GM21576 (cell line): ENCODE measurements around the gene AFP.

ENCODE experiments used
- ATAC-seq: cut with Tn5 transposase; IDR thresholded peaks from one replicate; pipeline ENCODE4 v1.9.1; 2021; ENCODE audit warnings: mild to moderate bottlenecking, moderate library complexity; ENCODE audit not compliant: unreplicated experiment

The AFP gene

DNA sequence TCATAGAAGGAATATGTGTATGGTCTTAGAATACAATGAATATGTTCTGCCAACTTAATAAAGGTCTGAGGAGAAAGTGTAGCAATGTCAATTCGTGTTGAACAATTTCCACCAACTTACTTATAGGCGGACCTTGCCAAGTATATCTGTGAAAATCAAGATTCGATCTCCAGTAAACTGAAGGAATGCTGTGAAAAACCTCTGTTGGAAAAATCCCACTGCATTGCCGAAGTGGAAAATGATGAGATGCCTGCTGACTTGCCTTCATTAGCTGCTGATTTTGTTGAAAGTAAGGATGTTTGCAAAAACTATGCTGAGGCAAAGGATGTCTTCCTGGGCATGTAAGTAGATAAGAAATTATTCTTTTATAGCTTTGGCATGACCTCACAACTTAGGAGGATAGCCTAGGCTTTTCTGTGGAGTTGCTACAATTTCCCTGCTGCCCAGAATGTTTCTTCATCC is 22.7 kb upstream of the AFP start:
- ATAC-seq = no peak

DNA sequence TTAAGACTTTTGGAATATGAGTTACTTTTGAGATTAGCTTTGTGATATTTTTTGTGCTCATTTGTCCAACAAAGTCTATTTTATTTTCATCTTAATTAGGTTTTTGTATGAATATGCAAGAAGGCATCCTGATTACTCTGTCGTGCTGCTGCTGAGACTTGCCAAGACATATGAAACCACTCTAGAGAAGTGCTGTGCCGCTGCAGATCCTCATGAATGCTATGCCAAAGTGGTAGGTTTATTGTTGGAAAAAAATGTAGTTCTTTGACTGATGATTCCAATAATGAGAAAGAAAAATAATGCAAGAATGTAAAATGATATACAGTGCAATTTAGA is 21.1 kb upstream of the AFP start:
- no peak for ATAC-seq

GRCh38 chr4:73415807-73416238 is 20.2 kb upstream of the AFP start:
- no peak for ATAC-seq

DNA sequence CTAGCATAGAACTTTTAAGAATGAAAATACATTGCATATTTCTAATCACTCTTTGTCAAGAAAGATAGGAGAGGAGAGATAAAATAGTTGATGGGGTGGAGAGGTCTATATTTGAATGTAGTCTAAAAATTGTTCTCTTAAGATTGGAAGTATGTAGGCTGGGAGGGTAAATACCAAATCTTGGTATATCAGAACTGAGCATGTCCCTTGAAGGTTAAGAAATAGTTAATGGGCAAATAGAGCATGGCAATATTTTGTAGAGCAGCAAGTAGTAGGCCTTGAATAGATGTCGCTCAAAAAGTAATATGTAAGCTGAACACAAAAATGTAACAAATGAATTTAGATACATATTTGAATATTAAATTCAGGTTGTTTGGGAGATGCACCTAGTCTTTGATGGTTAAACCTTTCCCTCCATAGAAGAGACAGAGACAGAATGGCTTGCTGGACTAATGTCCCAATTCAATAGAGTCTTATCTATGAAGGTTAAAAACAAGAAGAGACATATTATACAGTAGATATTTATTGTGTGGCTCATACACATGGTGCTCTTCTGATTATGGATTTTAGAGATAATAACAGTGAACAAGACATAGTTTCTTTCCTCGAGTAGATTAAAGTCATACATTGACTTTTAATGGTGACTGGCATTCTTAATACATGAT is 19.5 kb upstream of the AFP start:
- ATAC-seq = no peak

GRCh38 chr4:73417342-73417741 is 18.7 kb upstream of the AFP start:
- no peak for ATAC-seq

DNA sequence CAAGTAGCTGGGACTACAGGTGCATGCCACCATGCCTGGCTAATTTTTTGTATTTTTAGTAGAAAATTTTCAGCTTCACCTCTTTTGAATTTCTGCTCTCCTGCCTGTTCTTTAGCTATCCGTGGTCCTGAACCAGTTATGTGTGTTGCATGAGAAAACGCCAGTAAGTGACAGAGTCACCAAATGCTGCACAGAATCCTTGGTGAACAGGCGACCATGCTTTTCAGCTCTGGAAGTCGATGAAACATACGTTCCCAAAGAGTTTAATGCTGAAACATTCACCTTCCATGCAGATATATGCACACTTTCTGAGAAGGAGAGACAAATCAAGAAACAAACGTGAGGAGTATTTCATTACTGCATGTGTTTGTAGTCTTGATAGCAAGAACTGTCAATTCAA is 18.0 kb upstream of the AFP start:
- ATAC-seq = no peak

DNA sequence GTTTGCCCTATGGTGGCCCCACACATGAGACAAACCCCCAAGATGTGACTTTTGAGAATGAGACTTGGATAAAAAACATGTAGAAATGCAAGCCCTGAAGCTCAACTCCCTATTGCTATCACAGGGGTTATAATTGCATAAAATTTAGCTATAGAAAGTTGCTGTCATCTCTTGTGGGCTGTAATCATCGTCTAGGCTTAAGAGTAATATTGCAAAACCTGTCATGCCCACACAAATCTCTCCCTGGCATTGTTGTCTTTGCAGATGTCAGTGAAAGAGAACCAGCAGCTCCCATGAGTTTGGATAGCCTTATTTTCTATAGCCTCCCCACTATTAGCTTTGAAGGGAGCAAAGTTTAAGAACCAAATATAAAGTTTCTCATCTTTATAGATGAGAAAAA is 17.3 kb upstream of the AFP start:
- ATAC-seq = no peak

DNA sequence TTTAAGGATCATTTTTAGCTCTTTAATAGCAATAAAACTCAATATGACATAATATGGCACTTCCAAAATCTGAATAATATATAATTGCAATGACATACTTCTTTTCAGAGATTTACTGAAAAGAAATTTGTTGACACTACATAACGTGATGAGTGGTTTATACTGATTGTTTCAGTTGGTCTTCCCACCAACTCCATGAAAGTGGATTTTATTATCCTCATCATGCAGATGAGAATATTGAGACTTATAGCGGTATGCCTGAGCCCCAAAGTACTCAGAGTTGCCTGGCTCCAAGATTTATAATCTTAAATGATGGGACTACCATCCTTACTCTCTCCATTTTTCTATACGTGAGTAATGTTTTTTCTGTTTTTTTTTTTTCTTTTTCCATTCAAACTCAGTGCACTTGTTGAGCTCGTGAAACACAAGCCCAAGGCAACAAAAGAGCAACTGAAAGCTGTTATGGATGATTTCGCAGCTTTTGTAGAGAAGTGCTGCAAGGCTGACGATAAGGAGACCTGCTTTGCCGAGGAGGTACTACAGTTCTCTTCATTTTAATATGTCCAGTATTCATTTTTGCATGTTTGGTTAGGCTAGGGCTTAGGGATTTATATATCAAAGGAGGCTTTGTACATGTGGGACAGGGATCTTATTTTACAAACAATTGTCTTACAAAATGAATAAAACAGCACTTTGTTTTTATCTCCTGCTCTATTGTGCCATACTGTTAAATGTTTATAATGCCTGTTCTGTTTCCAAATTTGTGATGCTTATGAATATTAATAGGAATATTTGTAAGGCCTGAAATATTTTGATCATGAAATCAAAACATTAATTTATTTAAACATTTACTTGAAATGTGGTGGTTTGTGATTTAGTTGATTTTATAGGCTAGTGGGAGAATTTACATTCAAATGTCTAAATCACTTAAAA is 16.6 kb upstream of the AFP start:
- no peak for ATAC-seq

- no peak for ATAC-seq
These were observed 15.4 kb upstream of the AFP start for GRCh38 chr4:73420615-73421014.

DNA sequence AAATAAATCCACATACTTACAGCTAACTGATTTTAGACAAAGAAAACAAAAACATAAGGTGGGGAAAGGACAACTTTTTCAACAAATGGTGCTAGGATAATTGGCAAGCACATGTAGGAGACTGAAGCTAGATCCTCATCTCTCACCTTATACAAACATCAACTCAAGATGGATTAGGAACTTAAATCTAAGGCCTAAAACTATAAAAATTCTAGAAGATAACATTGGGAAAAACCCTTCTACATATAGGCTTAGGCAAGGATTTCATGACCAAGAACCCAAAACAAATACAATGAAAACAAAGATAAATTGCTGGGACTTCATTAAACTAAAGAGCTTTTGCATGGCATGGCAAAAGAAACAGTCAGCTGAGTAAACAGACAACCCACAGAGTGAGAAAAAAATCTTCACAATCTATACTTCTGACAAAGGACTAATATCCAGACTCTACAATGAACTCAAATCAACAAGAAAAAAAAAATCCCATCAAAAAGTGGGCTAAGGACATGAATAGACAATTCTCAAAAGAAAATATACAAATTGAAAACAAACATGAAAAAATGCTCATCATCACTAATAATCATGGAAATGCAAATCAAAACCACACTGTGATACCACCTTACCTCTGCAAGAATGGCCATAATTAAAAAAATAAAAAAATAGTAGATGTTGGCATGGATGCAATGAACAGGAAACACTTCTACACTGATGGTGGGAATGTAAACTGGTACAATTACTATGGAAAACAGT is 14.1 kb upstream of the AFP start:
- ATAC-seq = no peak

DNA sequence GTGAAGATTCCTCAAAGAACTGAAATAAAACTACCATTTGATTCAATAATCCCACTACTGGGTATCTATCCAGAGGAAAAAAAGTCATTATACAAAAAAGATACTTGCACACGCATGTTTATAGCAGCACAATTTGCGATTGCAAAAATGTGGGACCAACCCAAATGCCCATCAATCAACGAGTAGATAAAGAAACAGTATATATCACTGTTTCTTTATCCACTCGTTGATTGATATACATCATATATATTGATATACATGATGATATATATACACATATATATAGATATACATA is 13.6 kb upstream of the AFP start:
- no peak for ATAC-seq

DNA sequence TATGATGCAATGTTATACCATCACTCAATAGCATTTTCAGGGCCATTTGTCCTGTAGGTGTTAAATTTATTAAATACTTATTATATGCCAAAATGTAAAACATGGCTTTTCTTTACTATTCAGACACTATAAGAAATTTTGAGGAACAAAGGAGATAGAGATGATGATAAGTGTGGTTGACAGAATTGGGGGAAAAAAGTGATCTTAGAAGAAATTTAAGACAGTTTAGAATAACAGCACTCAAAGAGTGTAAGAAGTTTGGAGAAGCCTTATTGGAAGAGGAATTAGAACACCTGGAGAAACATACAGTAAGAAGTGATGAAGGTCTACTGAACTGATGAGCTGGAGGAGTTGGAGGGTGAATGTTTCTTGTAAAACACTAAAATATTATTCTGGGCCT is 12.8 kb upstream of the AFP start:
- ATAC-seq = no peak

- no peak for ATAC-seq
These were observed 9.4 kb upstream of the AFP start for GRCh38 chr4:73426666-73427065.

DNA sequence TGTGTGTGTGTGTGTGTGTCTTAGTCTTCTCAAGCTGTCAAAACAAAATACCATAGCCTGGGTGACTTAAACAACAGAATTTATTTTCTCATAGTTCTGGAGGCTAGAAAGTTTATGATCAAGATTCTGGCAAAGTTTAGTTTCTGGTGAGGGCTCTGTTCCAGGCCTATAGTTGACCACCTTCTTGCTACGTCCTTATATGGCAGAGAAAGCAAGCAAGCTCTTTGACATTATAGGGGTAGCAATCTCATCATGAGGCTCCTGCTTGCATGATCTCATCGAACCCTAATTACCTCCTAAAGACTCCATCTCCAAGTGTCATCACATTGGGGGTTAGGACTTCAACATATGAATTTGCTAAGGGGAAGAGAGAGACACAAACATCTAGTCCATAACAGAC is 6.9 kb upstream of the AFP start:
- ATAC-seq = no peak

DNA sequence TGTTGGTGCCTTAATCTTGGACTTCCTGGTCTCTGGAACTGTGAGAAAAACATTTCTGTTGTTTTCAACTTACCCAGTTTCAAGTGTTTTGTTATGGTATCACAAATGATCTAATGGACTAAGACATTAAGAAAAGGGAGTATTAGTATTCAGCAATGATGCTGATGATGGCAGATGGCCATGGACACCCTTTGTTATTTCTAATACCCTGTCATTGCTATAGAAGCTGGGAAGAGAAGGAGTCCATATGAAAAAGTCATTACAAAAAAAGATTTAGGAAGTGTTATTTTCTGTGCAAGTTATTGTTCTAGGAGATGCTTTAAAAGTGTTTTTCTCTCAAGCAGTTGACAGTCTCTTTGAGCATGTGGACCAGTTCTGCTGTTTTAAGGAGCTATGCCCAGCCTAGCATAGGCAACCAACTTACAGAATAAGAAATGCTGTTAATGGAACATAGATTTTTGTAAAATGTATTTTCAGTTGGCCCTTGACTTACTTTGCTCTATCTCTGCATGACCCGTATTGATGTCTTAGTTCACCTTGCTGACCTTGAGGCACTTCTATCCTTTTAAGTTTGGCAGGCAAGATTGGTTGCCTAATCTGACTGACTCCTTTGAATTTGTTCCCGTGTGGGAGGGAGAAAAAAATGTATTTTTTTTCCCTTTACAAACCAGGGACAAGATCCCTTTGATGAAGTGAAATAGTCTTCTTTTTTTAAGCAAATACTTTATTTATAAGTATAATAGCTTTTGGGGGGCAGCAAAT is 6.0 kb upstream of the AFP start:
- ATAC-seq = no peak

DNA sequence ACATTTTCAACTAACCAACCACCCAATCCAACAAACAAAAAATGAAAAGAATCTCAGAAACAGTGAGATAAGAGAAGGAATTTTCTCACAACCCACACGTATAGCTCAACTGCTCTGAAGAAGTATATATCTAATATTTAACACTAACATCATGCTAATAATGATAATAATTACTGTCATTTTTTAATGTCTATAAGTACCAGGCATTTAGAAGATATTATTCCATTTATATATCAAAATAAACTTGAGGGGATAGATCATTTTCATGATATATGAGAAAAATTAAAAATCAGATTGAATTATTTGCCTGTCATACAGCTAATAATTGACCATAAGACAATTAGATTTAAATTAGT is 4.2 kb upstream of the AFP start:
- ATAC-seq = no peak

- no peak for ATAC-seq
These were observed 3.6 kb upstream of the AFP start for GRCh38 chr4:73432169-73433000.

DNA sequence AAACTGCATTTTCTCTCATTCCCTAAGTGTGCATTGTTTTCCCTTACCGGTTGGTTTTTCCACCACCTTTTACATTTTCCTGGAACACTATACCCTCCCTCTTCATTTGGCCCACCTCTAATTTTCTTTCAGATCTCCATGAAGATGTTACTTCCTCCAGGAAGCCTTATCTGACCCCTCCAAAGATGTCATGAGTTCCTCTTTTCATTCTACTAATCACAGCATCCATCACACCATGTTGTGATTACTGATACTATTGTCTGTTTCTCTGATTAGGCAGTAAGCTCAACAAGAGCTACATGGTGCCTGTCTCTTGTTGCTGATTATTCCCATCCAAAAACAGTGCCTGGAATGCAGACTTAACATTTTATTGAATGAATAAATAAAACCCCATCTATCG is 2.9 kb upstream of the AFP start:
- ATAC-seq = no peak

DNA sequence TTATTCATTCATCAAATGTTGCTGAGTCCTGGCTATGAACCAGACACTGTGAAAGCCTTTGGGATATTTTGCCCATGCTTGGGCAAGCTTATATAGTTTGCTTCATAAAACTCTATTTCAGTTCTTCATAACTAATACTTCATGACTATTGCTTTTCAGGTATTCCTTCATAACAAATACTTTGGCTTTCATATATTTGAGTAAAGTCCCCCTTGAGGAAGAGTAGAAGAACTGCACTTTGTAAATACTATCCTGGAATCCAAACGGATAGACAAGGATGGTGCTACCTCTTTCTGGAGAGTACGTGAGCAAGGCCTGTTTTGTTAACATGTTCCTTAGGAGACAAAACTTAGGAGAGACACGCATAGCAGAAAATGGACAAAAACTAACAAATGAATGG is 1.7 kb upstream of the AFP start:
- ATAC-seq = no peak
